GM18870 (cell line): ENCODE measurements around the gene MAPK9.

Experiments used
- ATAC-seq: cut with Tn5 transposase; IDR thresholded peaks from one replicate; pipeline ENCODE4 v1.9.1; 2021; ENCODE audit warnings: moderate library complexity; ENCODE audit not compliant: unreplicated experiment

The MAPK9 gene

GRCh38 chr5:180296771-180297170 is 4.9 kb upstream of the MAPK9 start:
- ATAC-seq = no peak

GRCh38 chr5:180294913-180295555 is 3.2 kb upstream of the MAPK9 start:
- ATAC-seq = no peak

- no peak for ATAC-seq
These were observed 2.5 kb upstream of the MAPK9 start for GRCh38 chr5:180294411-180294810.

GRCh38 chr5:180291234-180291940 is 496 bp downstream of the MAPK9 start:
- no peak for ATAC-seq

GRCh38 chr5:180290568-180291233 is 1.2 kb downstream of the MAPK9 start:
- no peak for ATAC-seq

GRCh38 chr5:180289966-180290365 is 1.9 kb downstream of the MAPK9 start:
- ATAC-seq = no peak

- no peak for ATAC-seq
These were observed 2.5 kb downstream of the MAPK9 start for GRCh38 chr5:180289433-180289832.

GRCh38 chr5:180287868-180288267 is 4.0 kb downstream of the MAPK9 start:
- ATAC-seq = no peak

GRCh38 chr5:180287404-180287803 is 4.5 kb downstream of the MAPK9 start:
- ATAC-seq = no peak

- ATAC-seq = no peak
These were observed 7.7 kb downstream of the MAPK9 start for GRCh38 chr5:180284149-180284548.

- no peak for ATAC-seq
These were observed 8.8 kb downstream of the MAPK9 start for GRCh38 chr5:180283026-180283615.

- ATAC-seq = no peak
These were observed 9.6 kb downstream of the MAPK9 start for GRCh38 chr5:180282281-180282680.

GRCh38 chr5:180281706-180282105 is 10.2 kb downstream of the MAPK9 start:
- no peak for ATAC-seq

- ATAC-seq = no peak
These were observed 17.2 kb downstream of the MAPK9 start for GRCh38 chr5:180274695-180275094.

- no peak for ATAC-seq
These were observed 20.7 kb downstream of the MAPK9 start for GRCh38 chr5:180271221-180271620.

GRCh38 chr5:180259260-180259611 is 32.6 kb downstream of the MAPK9 start:
- no peak for ATAC-seq

GRCh38 chr5:180253036-180253824 is 38.7 kb downstream of the MAPK9 start:
- no peak for ATAC-seq

GRCh38 chr5:180251887-180252286 is 40.0 kb downstream of the MAPK9 start:
- ATAC-seq = no peak

- ATAC-seq = no peak
These were observed 40.7 kb downstream of the MAPK9 start for GRCh38 chr5:180251141-180251540.

- ATAC-seq = no peak
These were observed 41.6 kb downstream of the MAPK9 start for GRCh38 chr5:180250329-180250728.

GRCh38 chr5:180241600-180241999 is 50.3 kb downstream of the MAPK9 start:
- no peak for ATAC-seq
